K562 (cell line): ENCODE measurements around the gene BCR. TPM values are rescaled to one million over a fixed set of nuclear protein-coding genes. Genes with fewer than 3 reads are reported as not detected.

Experiments used
- ATAC-seq: fragments of 200-7000 bp; cut with Tn5 transposase; 3 replicates; pipeline ENCODE4 v1.9.1; 2020; ENCODE audit warnings: moderate library complexity
- BruUV-seq: library from RNA; stranded (reverse); fragments of 400-500 nt; replicated peaks from 2 replicates; lab custom pipeline; 2021; lab: Mats Ljungman, UMichigan
- CTCF ChIA-PET: fragments of 300-600 bp; formaldehyde crosslinking; extraction: SDS; loops from one replicate; lab custom pipeline; 2021; ENCODE audit warnings: low intra/inter-chr PET ratio; lab: Yijun Ruan, JAX
- POLR2A ChIA-PET: fragments of 300-600, 350-650 bp; sonication (Branson Sonifier 250); formaldehyde crosslinking; extraction: SDS; loops from one replicate; lab custom pipeline; 2021; ENCODE audit warnings: antibody characterized with exemption, inconsistent platforms; lab: Yijun Ruan, JAX
- DNase-seq, 4 experiments: peaks; one replicate each; pipeline versions ENCODE4 v3.0.0 to v3.0.0-alpha.2; 2011 to 2018; ENCODE audit warnings: low spot score in 3 of 4, mixed read lengths in 3 of 4; ENCODE audit errors: extremely low read depth in 1 of 4
- FAIRE-seq: peaks from 2 replicates; lab custom pipeline; 2011; peaks lifted over from hg19 to GRCh38; lab: Jason Lieb, UNC
- H2AFZ ChIP-seq: 2 replicates; pipeline ENCODE4 v1.6.0; 2011; ENCODE audit warnings: low read depth, low read length, control low read depth, inconsistent platforms
- H3K27ac ChIP-seq: fragments of 200-600 bp; 3 replicates; pipeline ENCODE4 v1.8.0; 2011; ENCODE audit warnings: low read depth, mild to moderate bottlenecking, control low read depth, inconsistent platforms, low read length, moderate library complexity, mixed read lengths; ENCODE audit errors: extremely low read depth
- H3K27me3 ChIP-seq, 2 experiments: fragments of 300-600 bp in 1 of 2; 2 replicates in 1 of 2; 3 replicates in 1 of 2; pipeline versions ENCODE4 v1.6.0 to v1.8.0; 2011; ENCODE audit warnings: inconsistent platforms in 2 of 2, low read length in 2 of 2, mild to moderate bottlenecking in 1 of 2, mixed read lengths in 1 of 2, moderate library complexity in 1 of 2; ENCODE audit not compliant: control insufficient read depth in 2 of 2, insufficient read depth in 2 of 2
- H3K36me3 ChIP-seq: fragments of 300-600 bp; 3 replicates; pipeline ENCODE4 v1.8.0; 2011; ENCODE audit warnings: mild to moderate bottlenecking, low read length, inconsistent platforms; ENCODE audit not compliant: control insufficient read depth, insufficient read depth
- H3K4me1 ChIP-seq, 2 experiments: fragments of 200-600 bp in 1 of 2; replicated peaks in 1 of 2; 2 replicates in 1 of 2; 3 replicates in 1 of 2; pipeline versions ENCODE4 v1.5.1 to v1.8.0; 2011; ENCODE audit warnings: inconsistent platforms in 2 of 2, low read length in 2 of 2, mild to moderate bottlenecking in 1 of 2, mixed read lengths in 1 of 2, moderate library complexity in 1 of 2; ENCODE audit not compliant: control insufficient read depth in 2 of 2, insufficient read depth in 2 of 2
- H3K4me2 ChIP-seq: 2 replicates; pipeline ENCODE4 v1.6.1; 2011; ENCODE audit warnings: low read length, control low read depth, inconsistent platforms, mixed read lengths; ENCODE audit not compliant: insufficient read depth
- H3K4me3 ChIP-seq: fragments of 200-600 bp; sonication (generic), shearing (Covaris generic); 2 replicates; pipeline ENCODE4 v1.5.1; 2016; ENCODE audit warnings: control low read depth, inconsistent platforms
- H3K79me2 ChIP-seq: fragments of 200-600 bp; 3 replicates; pipeline ENCODE4 v1.8.0; 2011; ENCODE audit warnings: low read length, inconsistent platforms; ENCODE audit not compliant: control insufficient read depth, insufficient read depth
- H3K9ac ChIP-seq, 2 experiments: 2 replicates each; pipeline versions ENCODE4 v1.6.0 to v1.6.1; 2011; ENCODE audit warnings: low read depth in 2 of 2, low read length in 2 of 2, control low read depth in 1 of 2, inconsistent platforms in 1 of 2, mild to moderate bottlenecking in 1 of 2, mixed read lengths in 1 of 2; ENCODE audit not compliant: insufficient read depth in 1 of 2
- H3K9me1 ChIP-seq: one replicate; pipeline ENCODE4 v1.6.0; 2011; ENCODE audit warnings: inconsistent platforms, mild to moderate bottlenecking, low read length, moderate library complexity; ENCODE audit not compliant: control insufficient read depth, insufficient read depth
- H3K9me3 ChIP-seq: replicated peaks from 2 replicates; pipeline ENCODE4 v1.5.1; 2011; ENCODE audit warnings: low read depth, low read length, inconsistent platforms; ENCODE audit not compliant: control insufficient read depth, insufficient read depth
- H4K20me1 ChIP-seq: replicated peaks from 2 replicates; pipeline ENCODE4 v1.6.1; 2011; ENCODE audit warnings: low read length, inconsistent platforms, mixed read lengths; ENCODE audit not compliant: control insufficient read depth, insufficient read depth
- ATF1 ChIP-seq, 2 experiments: fragments of 450-650 bp in 1 of 2; IDR thresholded peaks; 2 replicates each; pipeline ENCODE4 v1.6.1; 2016; ENCODE audit warnings: missing compliant biosample characterization in 1 of 2, missing genetic modification characterization in 1 of 2
- HMG20B ChIP-seq: fragments of 250-450 bp; sonication (Bioruptor Pico); IDR thresholded peaks from 2 replicates; pipeline ENCODE4 v1.5.0; 2021; ENCODE audit warnings: mild to moderate bottlenecking
- NFIX ChIP-seq: fragments of 250-450 bp; sonication (Bioruptor Pico); IDR thresholded peaks from 2 replicates; pipeline ENCODE4 v1.4.0; 2020; ENCODE audit warnings: low read depth, mild to moderate bottlenecking, moderate library complexity
- PURB ChIP-seq: sonication (generic); formaldehyde crosslinking; IDR thresholded peaks from 2 replicates; pipeline ENCODE4 v1.9.0; 2021; ENCODE audit warnings: low read depth, mild to moderate bottlenecking, missing genetic modification reagents
- RBM22 ChIP-seq: fragments of 200-400 bp; formaldehyde crosslinking; IDR thresholded peaks from 2 replicates; pipeline ENCODE4 v1.6.1; 2018; ENCODE audit warnings: low read length, low read depth; ENCODE audit not compliant: poor library complexity, severe bottlenecking
- SAFB2 ChIP-seq: fragments of 200-400 bp; formaldehyde crosslinking; IDR thresholded peaks from 2 replicates; pipeline ENCODE4 v1.6.1; 2018; ENCODE audit warnings: borderline replicate concordance, low read length, low read depth, moderate library complexity; ENCODE audit not compliant: severe bottlenecking
- WGBS: fragments of 100-300 bp; shearing (Covaris generic); methylation state at CpG from one replicate; pipeline ENCODE4 v1.1.6; 2016; ENCODE audit warnings: low coverage, mixed read lengths; ENCODE audit not compliant: insufficient coverage; ENCODE audit errors: missing lambda C conversion rate; 5-methylcytosine and 5-hydroxymethylcytosine counted together
- in situ Hi-C: fragments of 300-500 bp; cut with MboI; formaldehyde crosslinking; loops from 4 replicates; pipeline ENCODE4 v1.15.0; 2018; ENCODE audit warnings: inconsistent platforms, mixed read lengths
- intact Hi-C: fragments of 100-400 bp; cut with micrococcal nuclease; formaldehyde crosslinking; loops from 2 replicates; pipeline ENCODE4 v1.14.2; 2022
- polyA plus RNA-seq, 8 experiments: library from polyadenylated mRNA; depleted of rRNA in 4 of 8; stranded (reverse) in 5 of 8; unstranded in 3 of 8; fragments of >200 nt; fragmentation: Nextera tagmentation in 2 of 8; fragmentation: Illumina TruSeq in 1 of 8; extraction: Ambion mirVana in 2 of 8; extraction: Trizol in 1 of 8; gene quantifications; 2 replicates each; pipeline versions ENCODE4 v1.2.1 to v1.2.3, GENCODE V29; 2011 to 2014; ENCODE audit warnings: inconsistent platforms in 1 of 8, missing spikeins in 1 of 8
- total RNA-seq, 7 experiments: library from RNA; depleted of rRNA in 6 of 7; stranded (reverse); fragments of >200 nt in 6 of 7; fragmentation: Illumina TruSeq in 2 of 7; extraction: Trizol in 2 of 7; gene quantifications; 2 replicates each; pipeline versions ENCODE4 v1.2.1 to v1.2.3, GENCODE V29; 2011 to 2021; ENCODE audit warnings: low replicate concordance in 1 of 7
- TF ChIP-seq, protein P1 (sequence below), 2 experiments: fragments of 450-650 bp in 1 of 2; sonication (generic) in 1 of 2; formaldehyde crosslinking; conservative IDR thresholded peaks; 2 replicates each; pipeline versions ENCODE4 v1.4.0 to v1.8.1; 2020 to 2022; ENCODE audit warnings: mild to moderate bottlenecking in 1 of 2, missing genetic modification reagents in 1 of 2
- TF ChIP-seq, protein P2 (sequence below), 2 experiments: fragments of 450-650 bp in 1 of 2; sonication (generic) in 1 of 2; formaldehyde crosslinking in 1 of 2; IDR thresholded peaks in 1 of 2; conservative IDR thresholded peaks in 1 of 2; 2 replicates each; pipeline versions ENCODE4 v1.6.1 to v1.8.1; 2016 to 2023; ENCODE audit warnings: mild to moderate bottlenecking in 2 of 2, moderate library complexity in 2 of 2, inconsistent platforms in 1 of 2, missing genetic modification reagents in 1 of 2

Gene BCR
- total and polyA plus RNA-seq, 9 of the 15 experiments (the other 6 are each of a cell fraction or from before 2014, with no cell fraction given) = 0.41 to 150 (median 45.6) TPM

DNA sequence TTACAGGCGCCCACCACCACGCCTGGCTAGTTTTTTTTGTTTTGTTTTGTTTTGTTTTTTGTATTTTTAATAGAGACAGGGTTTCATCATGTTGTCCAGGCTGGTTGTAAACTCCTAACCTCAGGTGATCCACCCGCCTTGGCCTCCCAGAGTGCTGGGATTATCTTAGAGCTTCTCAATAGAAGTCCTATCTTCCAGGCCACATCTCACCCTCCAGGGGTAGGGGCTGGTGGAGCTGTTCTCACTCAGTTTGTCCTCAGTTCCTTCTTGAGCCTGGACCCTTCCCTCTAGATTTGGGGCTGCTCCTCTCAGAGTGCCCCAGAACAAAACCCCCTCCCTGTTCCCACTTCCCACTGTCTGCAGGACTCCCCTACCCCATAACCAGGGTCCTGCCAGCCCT is 31.3 kb downstream of the BCR start:
- Histone ChIP-seq H3K36me3 (peaks cover 25% of the 10 kb centered on the region; the same call in 2 of the 3 replicates), H2AFZ (no peak overlapping the region), H3K9ac (peak overlapping the region in 1 of 2 experiments; percentile 21; a peak in 1 of 4 replicates), H3K9me1 (peaks cover 31% of the 10 kb centered on the region), H3K4me3 (no peak overlapping the region), H3K27ac (no peak overlapping the region), H3K27me3 (no peaks in the 10 kb centered on the region), H3K4me1 (peaks cover 19 to 26% of the 10 kb centered on the region in 2 experiments), H4K20me1 (peaks cover 66% of the 10 kb centered on the region), H3K9me3 (no peaks in the 10 kb centered on the region), H3K79me2 (peaks cover 82% of the 10 kb centered on the region), H3K4me2 (no peak overlapping the region)
- FAIRE-seq = no peak
- WGBS = 79% methylated on average over 3 of the region's 3 CpGs
- TF ChIP-seq HMG20B (no peak), PURB (CRISPR knock-in tag) (no peak), NFIX (CRISPR knock-in tag) (no peak), ATF1 (CRISPR knock-in tag; IDR thresholded peaks at IDR 0.05) (no peak), ATF1 (tag; IDR thresholded peaks at IDR 0.05) (no peak), SAFB2 (no peak), RBM22 (no peak)
- TF ChIP-seq, protein P1, sequence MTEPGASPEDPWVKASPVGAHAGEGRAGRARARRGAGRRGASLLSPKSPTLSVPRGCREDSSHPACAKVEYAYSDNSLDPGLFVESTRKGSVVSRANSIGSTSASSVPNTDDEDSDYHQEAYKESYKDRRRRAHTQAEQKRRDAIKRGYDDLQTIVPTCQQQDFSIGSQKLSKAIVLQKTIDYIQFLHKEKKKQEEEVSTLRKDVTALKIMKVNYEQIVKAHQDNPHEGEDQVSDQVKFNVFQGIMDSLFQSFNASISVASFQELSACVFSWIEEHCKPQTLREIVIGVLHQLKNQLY (CRISPR knock-in tag; conservative IDR thresholded peaks at IDR 0.05) = 0 out of 4 replicates have a peak, but pooled peaks of 1 of the 2 experiments have one; percentile 1
- TF ChIP-seq, protein P2, sequence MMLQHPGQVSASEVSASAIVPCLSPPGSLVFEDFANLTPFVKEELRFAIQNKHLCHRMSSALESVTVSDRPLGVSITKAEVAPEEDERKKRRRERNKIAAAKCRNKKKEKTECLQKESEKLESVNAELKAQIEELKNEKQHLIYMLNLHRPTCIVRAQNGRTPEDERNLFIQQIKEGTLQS (IDR thresholded peaks at IDR 0.05) = no peak
- TF ChIP-seq, protein P2 (CRISPR knock-in tag; conservative IDR thresholded peaks at IDR 0.05) = peak; percentile 71; the same call in 1 of the 2 replicates
- ChIA-PET CTCF (no interaction called here), POLR2A (interaction anchor here (0.5 to 86.5 kb wide), 10 partner anchors 11 to 236 kb away, joined by 3 to 3476 read pairs (median 5); partner anchors contain the start of genes BCR and RAB36)
- no TSS peak for BruUV-seq
- intact Hi-C loops (no loop called here), in situ Hi-C loops (no loop called here)
- peak; percentile 6 for ATAC-seq
- peak in 3 of 4 experiments; percentile 47 to 66 (median 63) for DNase-seq
